Fibroblast of the conjunctiva (primary cell): Measurements from ENCODE around the gene ZCWPW1.
"Not testable (repeated sequence)": the region's sequence is repeated elsewhere in the genome, so short reads cannot be mapped to it uniquely, and the experiment has no call there.

Experiments
- DNase-seq: peaks from one replicate; pipeline ENCODE4 v3.0.0-alpha.2; 2010; ENCODE audit warnings: low read depth

ZCWPW1 gene

GRCh38 chr7:100352230-100352781 lies 76.2 kb downstream of the ZCWPW1 start:
- not testable (repeated sequence) for DNase-seq

- no peak for DNase-seq
These were observed 76.8 kb downstream of the ZCWPW1 start for GRCh38 chr7:100351657-100352058.
